HG02571 (cell line): ENCODE results near the gene ZNF474.
"Not testable (repeated sequence)": the region's sequence is repeated elsewhere in the genome, so short reads cannot be mapped to it uniquely, and the experiment has no call there.

ENCODE experiments used
- ATAC-seq: cut with Tn5 transposase; IDR thresholded peaks from one replicate; pipeline ENCODE4 v1.9.1; 2021; ENCODE audit warnings: mild to moderate bottlenecking, moderate library complexity; ENCODE audit not compliant: unreplicated experiment

ZNF474 gene

GRCh38 chr5:122129306-122129705 is at the start of gene ZNF474:
ZNF474 (plus strand) TSS chr5:122129546; CDS start chr5:122151991, 22,445 bp downstream.
- ATAC-seq = no peak

DNA sequence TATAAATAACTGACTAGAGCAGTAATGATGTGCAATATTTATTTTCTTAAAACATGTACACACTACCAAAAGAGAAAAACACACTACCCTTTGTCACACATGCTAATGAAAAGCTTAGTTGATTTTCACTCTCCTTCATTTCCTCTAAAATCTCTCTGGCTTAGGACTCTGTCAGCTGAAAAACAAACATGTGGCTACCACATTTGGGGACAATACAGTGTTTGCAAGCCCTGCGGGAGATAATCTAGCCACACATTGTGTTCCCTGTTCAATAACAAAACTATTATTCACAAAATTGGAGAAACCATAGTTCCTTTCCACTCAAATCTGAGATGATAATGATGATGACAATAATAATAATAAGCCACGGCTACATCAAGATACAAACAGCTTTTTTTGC is 47.8 kb upstream of the ZNF474 start:
- no peak for ATAC-seq

- ATAC-seq = no peak
These were observed 45.8 kb upstream of the ZNF474 start for GRCh38 chr5:122083535-122083934.

GRCh38 chr5:122085041-122085440 is 44.3 kb upstream of the ZNF474 start:
- ATAC-seq = no peak

- no peak for ATAC-seq
These were observed 40.0 kb upstream of the ZNF474 start for GRCh38 chr5:122089096-122090013.

GRCh38 chr5:122091936-122092600 is 37.3 kb upstream of the ZNF474 start:
- no peak for ATAC-seq

- no peak for ATAC-seq
These were observed 35.7 kb upstream of the ZNF474 start for GRCh38 chr5:122093415-122094180.

GRCh38 chr5:122094251-122094650 is 35.1 kb upstream of the ZNF474 start:
- not testable (repeated sequence) for ATAC-seq

DNA sequence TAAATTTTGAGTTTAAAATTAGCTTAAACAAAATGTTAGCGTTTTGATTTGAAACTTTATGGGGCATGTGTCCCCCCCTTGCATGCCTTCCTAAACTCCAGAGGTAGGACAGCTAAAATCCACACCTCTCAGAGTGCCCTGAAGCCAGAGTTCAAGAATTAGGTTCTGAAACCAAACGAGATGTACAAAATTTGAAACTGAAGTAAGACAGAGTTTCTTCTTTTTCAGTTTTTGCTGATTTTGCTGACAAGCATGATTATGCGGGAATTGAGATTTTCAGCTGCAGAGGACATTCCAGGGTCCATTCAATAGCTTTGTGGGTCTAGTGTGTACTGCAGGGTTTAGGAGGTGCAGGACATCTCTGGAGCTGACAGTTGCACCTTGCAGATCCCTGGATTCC is 34.2 kb upstream of the ZNF474 start:
- ATAC-seq = no peak

GRCh38 chr5:122097391-122097790 is 32.0 kb upstream of the ZNF474 start:
- no peak for ATAC-seq

DNA sequence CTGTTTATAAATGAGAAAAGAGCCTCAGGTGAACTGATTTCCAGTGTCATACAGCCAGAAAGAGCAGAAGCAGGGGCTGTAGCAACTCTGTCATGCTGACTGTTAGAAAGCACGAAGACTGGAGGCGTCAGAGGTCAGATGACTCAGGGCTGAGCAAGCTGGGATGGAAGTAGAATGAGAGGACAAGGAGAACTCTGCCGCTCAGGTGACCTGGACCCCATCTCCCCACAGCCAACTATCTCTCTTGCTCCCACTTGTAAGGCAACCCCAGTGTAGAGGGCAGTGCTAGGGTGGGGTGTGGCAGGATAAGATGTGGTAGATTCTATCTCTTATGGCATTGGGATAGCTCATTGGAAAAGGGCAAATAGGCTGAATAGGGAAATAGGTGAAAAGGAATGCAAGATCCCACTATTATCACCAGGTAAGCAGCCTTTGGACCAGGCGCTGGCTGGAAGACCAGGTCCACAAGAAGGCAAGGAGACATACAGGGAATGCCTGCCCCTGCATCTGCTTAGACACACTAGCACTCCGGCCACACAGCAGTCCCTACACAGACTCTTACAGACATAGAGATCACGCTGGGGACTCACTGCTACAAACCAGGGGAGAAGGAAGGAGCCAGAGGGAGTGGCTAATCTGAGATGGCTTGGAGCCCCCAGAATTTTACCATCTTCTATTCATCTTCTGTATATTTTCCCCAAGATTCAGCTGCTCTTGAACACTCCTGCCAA is 30.1 kb upstream of the ZNF474 start:
- no peak for ATAC-seq

DNA sequence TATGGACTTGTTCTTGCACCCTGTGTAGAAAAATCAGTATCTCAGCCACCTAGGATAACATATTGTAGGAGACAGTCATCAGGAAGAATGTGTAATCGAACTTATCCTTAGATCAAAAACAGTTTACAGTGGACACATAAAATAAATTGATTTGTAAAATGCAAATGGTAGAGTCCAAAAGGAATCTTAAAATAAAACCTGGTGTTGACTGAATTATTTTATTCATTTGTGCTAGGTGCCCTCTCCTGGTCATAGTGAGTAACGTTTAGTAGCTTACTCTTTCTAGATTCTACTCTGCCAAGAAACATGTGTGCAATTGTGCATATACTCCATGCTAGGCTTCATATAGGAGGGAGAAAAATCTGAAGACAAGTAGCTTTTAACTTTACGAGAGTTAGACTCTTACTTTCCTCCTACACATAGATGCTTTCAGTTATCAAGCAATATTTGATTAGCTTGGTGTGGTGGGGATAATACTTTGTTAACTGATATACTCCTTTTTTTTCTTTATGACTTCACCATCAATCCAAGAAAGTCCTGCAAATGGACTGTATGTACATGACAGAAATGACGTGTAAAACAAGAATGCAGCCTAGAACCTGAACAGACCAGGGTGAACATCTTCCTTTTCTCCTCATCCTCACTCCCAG is 27.6 kb upstream of the ZNF474 start:
- no peak for ATAC-seq

- no peak for ATAC-seq
These were observed 26.5 kb upstream of the ZNF474 start for GRCh38 chr5:122102825-122103224.

DNA sequence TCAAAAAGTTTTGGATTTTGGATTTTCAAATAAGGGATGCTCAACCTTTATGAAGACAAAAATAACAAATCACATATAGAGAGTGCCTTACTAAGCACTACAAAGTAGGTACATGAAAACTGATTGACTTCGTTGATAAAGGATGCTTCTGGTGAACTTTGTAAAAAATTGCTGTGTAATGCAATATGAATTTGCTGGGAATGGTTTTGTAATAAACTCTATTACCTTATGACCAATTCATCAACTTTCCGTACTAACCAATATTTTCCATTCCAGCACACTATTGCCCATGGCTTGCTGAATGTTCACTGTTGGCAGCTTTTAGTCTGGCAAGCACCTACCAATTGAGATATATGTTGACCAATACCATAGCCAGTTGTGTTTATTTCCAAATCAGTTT is 23.4 kb upstream of the ZNF474 start:
- ATAC-seq = no peak

DNA sequence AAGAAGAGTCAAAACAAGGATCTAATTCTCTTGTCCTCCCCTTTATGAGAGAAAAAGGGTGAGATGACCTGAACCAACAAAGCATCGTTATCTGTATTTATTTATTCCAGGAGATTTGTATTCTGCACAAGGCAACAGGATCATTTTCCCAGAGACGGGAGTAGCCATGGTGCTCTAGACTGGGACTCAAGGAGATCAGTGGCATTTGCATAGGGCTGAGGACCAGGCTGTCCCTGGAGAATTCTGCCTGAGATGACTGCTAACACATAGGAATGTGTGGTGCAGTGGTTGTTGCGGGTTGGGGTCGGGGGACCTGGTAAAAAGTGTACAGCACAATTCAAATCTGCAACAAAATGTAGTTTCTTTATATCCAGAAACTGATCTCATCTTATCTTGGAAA is 22.3 kb upstream of the ZNF474 start:
- ATAC-seq = no peak

- no peak for ATAC-seq
These were observed 18.4 kb upstream of the ZNF474 start for GRCh38 chr5:122110987-122111386.

- no peak for ATAC-seq
These were observed 17.9 kb upstream of the ZNF474 start for GRCh38 chr5:122111460-122111859.

GRCh38 chr5:122112063-122112462 is 17.3 kb upstream of the ZNF474 start:
- no peak for ATAC-seq

DNA sequence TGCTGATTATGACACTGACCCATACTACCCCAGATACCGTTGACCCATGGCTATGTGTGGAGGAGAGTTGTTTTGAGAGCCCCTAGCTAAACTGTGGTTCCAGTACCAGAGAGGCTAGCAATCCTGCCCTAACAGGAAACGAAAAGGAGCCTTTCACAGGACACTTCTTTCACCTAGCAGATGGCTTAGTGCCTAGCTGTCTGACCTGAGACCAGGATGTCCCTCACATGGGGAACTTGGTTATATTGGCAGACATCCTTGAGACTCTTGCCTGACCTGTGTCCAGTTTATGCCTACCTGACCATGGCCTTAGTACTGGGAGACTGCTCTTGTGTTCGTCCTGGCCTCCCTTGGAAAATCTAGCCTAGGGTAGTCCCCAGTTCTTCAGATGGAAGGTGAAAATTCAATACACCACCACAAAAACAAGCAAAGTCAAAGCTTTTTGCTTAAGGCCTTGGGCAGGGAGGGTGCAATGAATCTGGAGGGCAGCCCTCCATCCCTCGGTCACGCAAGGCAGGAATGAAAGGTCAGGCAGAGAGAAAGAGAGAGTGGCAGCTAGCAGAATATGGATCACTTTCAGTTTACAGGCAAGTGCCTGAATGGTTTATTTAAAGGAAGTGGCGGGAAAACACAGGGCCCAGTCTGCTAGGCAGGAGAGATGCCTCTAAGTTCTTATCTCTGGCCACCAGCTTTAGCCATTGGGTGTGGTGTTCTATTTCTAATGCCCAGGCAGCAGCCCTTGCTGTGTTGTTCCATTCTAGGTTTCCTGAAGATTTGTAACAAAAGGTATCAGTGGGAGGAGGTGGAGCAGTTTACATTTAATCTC is 16.4 kb upstream of the ZNF474 start:
- ATAC-seq = no peak
